HepG2 (cell line): ENCODE results near the gene TUT1.

Experiments
- POGZ ChIP-seq: sonication (generic); formaldehyde crosslinking; IDR thresholded peaks from 2 replicates; pipeline ENCODE4 v1.4.0; 2020; ENCODE audit warnings: mild to moderate bottlenecking, missing genetic modification reagents
- ZFX ChIP-seq: sonication (generic); formaldehyde crosslinking; IDR thresholded peaks from 2 replicates; pipeline ENCODE4 v1.4.0; 2020; ENCODE audit warnings: mild to moderate bottlenecking, low read depth, missing genetic modification reagents, moderate library complexity
- ZNF747 ChIP-seq: sonication (generic); formaldehyde crosslinking; IDR thresholded peaks from 2 replicates; pipeline ENCODE4 v1.8.1; 2023; ENCODE audit warnings: missing genetic modification reagents, mild to moderate bottlenecking, borderline replicate concordance

DNA sequence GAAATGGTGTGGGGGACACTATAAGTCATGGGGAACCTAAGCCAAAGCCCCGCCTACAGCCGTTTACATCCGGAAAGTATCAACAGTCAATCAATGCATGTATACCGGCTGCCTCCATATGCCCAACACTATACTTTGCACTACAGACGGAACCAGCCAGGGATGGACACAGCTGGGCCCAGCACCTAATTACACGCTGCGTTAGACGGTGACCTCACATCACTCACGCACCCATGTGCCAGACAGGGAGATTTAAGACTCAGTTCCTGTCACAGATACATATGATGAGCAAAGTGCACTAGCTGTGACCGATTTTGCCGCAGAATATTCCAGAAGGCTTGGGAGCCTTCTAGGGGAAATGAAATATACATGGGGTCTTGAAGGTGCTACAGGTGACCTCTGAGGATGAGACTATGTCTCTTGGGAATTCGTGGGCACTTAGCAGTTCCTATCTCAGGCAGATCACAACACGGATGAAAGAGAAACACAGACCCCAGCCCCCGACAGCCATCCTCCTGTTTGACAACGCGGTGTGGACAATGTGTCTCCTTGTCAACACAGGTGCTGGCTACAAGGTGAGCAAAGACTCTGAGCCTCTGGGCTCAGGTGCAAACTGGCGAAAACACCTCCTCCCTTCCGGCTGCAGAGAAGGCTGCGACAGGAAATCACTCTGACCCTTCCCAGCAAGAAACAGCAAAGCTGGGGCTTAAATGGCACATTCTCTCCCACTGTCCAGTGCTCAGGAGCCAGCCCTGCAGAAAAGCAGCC lies 52.7 kb downstream of the TUT1 start:
- TF ChIP-seq POGZ (CRISPR knock-in tag) (no peak), ZNF747 (CRISPR knock-in tag) (no peak), ZFX (no peak)
